HG03558 (cell line): ENCODE measurements around the gene NCK2.

Source experiments
- ATAC-seq: cut with Tn5 transposase; IDR thresholded peaks from one replicate; pipeline ENCODE4 v1.9.1; 2021; ENCODE audit warnings: moderate number of reproducible peaks; ENCODE audit not compliant: unreplicated experiment; ENCODE audit errors: extremely low read depth

The NCK2 gene

DNA sequence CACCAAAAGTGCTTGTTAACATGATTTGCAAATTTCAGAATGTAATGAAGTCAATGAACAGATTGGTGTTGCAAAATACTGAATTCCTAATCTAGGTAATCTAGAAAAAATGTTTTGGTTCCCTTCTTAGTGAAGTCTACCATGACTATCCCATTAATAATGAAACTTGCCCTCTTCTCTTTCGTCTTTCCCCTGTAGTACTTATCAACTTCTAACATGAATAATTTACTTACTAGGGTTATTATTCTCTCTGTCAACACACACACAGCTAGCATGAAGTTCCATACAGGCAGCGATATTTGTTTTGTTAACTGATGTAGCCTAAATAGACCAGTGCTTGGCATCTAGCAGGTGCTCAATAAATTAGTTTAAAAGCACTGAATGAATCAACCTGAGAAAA, 160.2 kb downstream of the NCK2 start:
- ATAC-seq = peak; percentile 97

DNA sequence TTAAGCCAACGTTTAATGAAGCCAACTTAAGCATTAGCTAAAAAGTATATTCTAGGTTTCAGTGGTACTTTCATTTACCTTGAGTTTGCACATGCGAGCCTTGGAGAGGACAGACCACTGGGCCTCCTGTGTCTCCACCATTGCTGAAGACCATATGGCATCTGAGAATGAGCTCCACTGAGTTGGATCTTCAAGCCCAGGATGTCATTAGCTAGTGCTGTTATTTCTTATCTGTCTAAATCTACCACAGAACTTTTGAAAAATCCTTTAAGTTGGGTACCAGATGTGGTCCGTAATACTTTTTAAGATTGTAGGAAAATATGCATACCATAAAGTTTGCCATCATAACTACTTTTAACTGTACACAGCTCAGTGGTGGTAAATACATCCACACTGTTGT, 161.8 kb downstream of the NCK2 start:
- ATAC-seq = no peak

DNA sequence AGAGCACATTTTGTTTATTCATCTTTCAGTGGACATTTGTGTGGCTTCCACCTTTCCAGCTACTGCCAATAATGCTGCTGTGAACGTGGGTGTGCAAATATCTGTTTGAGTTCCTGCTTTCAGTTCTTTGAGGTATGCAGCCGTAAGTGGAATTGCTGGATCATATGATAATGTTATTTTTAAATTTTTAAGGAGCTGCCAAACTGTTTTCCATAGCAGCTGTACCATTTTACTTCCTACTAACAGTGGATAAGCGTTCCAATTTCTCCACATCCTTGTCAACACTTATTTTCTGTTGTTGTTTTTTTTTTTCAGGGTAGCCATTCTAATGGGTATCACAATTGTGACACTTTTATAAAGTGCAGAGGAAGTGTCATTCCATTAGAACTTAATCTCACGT, 162.5 kb downstream of the NCK2 start:
- ATAC-seq = no peak

DNA sequence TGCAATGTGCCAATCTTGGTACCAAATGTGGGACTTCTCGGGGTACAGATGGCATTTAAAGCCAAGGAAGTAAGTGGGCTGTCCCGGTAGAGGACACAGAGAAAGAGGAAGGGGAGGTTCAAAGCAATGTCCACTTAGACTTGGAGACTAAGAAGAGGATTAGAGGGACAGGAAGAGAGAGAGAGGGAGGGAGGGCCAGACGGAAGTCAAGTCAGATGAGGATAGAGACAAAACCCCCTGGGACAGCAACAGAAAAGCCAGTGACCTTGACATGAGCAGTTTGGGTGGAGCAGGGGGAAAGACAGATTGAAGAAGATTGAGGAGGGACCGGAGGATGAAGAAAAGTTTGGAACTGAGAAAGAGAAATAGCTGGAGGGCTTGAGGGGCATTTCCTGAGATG, 164.5 kb downstream of the NCK2 start:
- ATAC-seq = no peak

DNA sequence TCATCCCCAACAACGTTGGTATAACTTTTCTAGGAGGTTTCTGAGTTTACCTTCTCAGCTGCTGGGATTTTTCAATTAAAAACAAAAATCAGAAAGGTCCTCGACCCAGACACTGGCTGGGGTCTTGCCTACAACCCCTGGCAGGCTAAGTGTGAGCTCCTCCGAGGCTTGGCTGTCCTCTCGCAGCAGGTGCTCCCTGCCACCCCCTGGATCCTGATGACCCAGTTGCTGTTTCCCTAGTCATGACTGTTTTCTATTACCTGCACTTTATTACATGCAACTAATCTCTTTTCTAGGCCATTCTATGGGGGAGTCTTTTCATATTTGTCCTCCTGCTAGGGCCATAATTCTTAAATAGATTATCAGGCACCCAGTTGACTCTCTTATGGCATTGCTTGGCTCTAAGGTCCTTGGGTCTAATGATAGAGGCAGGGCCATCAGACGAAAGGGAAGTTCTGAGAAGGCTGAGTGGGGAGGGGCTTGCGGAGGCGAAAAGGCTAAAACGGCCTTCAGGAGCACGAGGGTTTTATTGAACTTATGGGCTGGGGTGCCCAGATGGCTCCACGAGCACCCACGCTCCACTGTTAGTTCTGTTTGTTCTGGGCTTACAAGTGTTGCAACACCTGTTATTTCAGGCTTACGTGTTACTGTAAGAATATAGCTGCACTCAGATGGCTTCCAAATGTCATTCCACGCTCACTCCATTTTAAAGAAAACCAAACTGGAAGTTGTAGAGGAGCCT, 166.0 kb downstream of the NCK2 start:
- no peak for ATAC-seq

DNA sequence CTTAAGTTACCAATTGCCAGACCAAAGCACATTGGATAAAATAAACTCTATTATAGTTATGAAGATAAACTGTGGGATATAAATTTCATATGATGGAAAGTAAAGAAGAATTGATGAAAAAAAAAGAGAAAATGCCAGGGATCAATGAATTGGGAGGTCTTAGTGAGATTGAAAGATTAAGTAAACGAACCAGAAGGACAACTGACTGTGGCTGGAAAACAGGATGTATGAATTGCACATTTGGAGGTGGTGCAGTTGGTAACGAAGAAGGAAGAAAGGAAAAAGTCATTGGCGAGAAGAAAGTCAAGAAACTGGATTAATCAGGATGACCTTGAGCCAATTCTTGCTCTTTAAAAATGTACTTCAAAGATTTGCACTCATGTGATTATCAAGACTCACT, 166.7 kb downstream of the NCK2 start:
- no peak for ATAC-seq

DNA sequence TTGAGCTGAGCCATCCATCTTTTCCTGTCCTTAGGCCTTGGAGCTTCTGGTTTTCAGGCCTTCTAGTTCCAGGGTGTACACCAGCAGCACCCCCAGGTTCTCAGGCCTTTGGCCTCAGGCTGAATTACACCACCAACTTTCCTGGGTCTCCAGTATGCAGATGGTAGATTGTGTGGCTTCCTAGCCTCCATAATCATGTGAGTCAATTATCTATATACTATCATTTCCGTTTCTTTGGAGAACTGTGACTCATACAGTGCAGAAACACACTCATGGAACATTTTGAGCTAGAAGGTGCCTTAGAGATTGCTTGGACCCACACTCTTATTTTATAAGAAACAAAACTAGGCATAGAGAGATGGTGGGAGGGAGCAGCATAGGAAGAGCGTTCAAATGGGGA, 167.4 kb downstream of the NCK2 start:
- ATAC-seq = no peak

DNA sequence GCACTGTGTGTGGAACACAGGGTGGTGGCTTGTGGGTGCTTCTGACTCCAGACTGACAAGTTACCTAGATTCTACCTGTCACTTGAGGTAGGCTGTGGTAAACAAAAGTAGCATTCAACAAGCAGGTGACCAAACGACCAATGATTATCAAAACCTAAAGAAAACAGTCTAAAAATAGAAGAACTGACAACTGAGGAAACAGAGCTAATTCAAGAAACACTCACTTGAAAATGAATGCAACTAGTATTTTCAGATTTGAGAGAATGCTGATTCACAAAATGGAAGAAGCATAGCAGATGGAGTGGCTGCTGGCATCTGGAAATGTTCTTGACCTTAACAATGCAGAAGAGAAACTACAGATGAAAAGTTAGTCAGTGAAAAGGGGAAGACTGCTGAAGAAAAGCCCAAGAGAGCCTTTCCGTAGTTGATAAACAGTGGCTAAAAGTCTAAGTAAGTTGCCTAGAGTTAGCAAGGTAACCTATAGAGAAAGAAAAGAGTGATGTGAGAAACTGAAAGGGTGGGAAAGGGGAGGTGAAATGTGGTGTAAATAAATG, 170.4 kb downstream of the NCK2 start:
- ATAC-seq = peak; percentile 73

DNA sequence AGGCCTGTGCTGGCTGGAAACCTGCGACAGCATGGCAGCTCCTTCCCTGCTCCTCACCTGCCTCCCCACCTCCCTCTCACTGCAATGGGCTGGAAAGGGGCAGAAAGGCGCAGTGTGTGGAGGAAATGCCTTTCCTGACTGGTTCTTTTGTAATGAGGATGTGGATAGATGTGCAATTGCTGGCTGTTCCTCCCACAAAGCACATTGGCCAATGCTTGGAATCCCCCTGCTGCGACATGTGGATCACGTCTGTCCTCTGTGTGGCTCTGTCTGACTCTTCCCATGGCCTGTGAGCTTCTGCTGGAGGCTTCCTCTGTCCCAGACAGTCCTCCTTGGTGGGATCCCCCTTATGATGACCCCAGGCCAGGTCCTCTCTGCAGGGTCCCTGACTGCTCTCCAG, 172.5 kb downstream of the NCK2 start:
- ATAC-seq = no peak

DNA sequence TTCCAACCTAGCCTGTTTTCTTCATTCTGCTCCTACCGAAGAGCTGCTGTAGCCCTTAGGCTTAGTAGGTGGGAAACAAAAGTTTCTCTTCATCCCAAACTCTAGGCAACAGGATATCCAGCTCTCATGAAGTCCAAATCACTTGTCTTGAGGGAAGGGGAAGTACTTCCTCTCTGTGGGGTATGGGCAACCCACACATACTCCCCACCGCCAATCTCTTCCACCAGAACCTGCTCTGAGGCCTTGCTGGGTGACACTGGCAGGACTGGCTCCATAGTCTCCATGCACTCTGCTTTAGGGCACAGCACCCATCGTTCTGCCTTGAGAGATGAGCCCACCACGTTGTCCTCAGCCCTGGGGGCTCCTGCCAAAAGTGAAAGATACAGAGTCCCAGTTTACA, 173.0 kb downstream of the NCK2 start:
- no peak for ATAC-seq

DNA sequence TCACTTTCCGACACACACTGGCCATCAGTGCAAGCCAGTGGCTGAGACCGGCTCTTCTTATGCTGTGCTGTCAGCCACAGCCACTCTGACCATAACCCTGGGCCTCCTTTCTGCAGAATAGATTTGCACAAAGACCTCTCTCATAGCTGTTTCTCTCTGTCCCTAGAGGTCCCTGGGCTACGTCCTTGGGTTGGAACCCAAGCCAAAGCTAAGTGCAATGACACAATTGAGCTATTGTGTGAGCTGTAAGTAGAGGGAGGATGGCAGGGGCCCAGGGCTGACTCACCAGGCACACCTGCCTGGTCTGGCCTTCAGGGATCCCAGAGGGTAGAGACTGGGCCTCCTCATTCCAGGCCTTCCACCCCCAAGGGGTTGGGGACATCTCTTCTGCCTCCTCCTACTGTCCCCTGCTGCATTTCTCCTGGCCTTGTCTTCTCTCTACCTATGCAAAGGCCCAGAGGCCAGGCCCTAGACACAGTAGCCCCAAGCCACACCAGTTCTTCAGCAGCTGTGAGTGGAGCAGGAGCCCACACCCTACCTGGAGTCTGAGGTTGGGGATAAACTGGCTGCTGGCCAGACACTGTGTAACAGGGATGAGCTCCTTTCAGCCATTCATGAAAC, 174.6 kb downstream of the NCK2 start:
- no peak for ATAC-seq

DNA sequence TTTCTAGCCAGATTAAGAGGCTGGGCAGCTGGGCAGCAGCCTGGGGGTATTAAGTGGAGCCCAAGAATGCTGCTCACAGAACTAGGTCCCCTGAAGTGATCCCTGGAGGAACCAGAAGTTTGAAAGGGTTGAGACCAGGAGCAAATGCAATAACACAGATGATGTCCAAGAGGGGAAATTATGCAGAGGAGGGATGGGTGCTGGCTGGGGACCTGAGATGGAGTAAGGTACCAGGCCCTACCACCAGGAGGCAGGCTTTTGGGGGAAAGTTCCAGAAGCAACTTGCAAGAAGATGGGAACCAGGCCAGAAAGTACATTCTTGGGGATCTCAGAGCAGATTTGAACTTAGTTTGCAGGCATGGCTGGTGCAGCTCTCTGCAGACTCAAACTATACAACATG, 175.1 kb downstream of the NCK2 start:
- no peak for ATAC-seq

DNA sequence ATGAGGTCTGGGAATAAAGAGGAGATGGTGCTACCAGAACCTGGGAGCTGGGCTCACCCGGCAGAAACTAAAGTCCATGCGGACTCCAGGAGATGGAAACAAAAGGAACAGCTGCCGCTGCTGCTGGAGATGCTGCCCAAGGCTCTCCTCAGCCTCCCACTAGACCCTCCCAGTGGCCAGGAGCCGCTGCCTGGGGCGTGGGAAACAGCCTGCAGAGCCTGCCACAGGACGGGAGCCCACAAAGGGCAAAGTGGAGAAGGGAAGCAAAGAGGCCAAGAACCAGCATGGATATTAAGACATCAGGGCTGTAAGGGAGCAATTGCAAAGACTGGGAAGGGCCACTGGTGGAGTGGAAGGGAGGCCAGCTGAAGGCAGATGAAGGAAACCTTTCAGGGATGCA, 179.6 kb downstream of the NCK2 start:
- no peak for ATAC-seq

DNA sequence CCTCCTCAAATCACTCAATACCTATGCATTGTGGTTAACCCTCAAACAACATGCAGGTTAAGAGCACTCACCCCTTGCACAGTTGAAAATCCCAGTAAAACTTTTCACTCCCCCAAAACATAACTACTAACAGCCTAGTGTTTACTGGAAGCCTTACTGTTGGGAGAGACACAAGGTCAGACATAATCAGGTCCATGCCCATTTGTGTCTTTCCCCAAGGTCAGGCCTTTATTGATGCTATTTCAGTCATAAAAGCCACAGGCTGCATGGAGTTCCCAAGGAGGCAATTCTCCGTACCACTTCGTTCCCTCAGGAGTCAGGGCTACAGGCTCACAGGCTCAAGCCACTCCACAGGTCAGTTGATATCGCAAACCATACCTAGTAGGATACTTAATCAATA, 180.2 kb downstream of the NCK2 start:
- ATAC-seq = no peak

DNA sequence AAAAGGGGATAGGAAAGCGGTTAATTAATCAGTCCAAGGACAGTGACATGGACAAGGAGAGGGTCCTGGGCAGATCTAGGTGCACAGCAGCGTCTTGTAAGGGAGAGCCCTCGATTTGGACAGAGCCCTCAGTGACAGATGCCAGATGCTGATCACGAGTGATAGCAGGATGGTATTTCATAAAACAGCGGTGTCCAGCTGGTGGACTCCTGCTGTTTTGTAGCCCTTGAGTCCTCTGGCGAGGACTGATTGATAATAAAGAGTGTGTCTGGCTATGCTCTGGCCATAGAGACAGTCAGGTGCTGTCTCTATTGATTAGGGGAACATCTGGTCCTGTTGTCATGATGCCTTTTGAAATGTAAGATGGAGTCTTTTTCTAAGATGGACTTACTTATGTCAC, 180.7 kb downstream of the NCK2 start:
- ATAC-seq = no peak

DNA sequence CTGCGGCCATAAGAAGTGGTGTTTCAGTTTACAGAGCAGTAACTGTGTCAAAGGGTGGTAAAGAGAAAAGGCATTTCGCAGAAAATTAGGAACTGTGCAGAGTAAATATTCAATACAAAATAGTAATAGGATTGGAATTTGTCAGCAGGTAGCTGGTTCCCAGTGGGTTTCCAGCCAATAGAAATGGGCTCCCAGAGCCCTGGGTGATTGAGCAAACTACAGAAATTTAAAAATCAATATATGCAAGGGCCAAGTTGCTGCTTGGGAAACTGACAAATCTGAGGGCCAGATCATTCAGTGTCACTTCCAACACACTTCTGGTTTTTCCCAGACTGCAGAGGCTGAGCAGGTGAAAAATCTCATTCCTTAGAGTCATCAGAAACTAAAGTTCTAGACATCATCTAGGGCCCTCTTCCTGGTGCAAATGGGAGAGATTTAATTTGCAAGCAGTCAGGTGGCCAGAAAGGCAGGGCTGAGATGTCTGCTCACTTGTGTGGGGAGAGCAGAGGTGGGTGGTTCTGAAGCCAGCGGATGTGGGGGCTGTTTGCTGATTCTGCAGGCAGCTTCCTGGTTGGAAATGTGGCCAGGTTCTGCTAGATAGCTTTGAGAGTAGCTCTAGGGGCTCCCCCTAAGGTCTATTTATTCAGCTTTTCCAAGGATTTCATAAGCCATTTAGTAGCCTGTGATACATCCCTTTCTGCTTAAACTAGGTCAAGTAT, 182.4 kb downstream of the NCK2 start:
- no peak for ATAC-seq

DNA sequence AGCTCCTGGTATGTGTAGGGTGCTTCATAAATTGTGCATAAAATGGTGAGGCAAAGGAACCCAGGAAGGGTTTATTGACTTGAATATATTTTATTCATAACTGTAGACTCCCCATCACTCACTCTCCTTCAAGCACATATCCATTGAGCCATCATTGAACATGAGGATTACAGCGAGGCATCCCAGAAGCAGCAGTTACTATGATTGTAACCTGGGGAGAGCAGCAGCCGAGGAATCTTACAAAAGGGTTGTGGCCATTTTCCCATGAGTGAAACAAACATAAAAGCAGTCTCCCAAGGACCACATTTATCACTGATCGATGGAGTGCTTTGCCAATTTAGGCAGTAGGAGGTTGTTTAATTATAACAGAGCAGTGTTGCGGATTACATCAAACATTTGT, 183.4 kb downstream of the NCK2 start:
- no peak for ATAC-seq

DNA sequence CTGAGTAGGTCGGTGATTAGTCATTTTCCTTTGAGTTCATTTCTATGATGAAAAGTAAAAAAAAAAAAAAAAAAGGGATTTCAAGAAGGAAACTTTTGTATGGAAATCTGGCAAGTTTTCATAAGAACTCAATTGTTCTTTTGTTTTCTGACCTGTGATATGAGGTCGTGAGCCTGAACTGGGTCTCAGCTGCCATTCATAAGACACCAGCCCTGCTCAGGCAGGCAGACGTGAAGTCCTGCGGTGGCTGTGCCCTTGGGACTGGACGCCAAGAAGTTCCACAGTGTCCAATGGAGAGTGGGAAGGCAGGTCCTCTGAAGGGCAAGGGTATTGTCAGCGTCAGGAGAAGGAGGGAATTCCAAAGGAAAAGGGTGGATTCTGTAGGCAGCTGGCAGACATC, 183.9 kb downstream of the NCK2 start:
- ATAC-seq = no peak

DNA sequence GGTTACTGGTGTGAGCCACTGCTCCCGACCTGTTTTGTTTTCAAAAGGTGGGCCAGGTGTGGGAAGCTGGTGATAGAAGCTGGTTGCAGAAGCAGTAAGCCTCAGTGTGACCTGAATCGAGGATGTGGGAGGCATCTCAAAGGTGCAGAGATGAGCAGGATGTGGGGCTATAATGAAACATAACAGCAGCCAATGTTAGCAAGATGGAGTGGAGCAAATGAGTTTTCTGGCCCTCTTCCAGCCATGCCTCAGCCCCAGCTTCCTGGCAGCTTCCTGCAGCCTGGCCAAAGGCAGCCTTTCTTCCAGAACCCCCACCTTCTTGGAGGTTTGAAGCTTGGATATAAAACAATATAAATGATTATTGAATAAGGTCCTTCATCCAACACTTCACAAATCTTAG, 184.8 kb downstream of the NCK2 start:
- no peak for ATAC-seq

DNA sequence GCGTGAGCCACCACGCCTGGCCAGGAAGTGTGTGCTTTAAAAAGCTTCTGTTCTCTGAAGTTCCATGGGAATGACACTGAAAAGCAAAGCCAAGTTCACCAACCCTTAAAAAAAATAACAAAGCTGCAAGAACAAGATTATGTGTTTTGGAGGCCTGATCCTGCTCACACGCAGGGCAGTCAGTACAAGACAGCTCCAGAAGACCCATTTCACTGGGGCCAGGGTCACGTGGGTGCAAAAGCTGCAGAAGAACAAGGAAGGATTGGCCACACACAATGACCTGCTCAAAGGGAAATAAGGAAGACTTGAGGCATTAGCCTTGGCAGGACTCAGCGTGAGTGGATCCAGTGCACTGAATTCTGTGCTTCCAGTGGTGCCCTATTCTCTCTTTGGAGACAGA, 187.9 kb downstream of the NCK2 start:
- no peak for ATAC-seq

DNA sequence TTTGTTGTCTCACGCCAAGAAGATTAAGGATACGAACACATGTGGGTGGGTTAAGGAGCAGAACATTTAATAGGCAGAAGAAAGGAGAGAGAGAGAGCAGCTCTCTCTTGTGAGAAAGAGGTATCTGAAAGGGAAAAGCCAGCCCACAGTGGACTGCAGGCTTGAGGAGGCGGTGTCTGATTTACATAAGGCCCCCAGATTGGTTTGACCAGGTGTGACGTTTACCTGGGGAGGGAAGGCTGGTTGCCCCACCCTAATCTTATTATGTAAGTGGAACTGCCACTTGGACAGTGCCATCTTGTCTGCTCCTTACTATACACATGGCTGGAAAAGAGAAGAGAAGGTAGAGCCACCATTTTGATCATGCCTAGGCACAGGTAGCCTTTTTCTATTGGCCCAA, 189.2 kb downstream of the NCK2 start:
- ATAC-seq = no peak
